ENCODE data around the gene FCRL1.

- no peak for TF ChIP-seq CTCF (IDR thresholded peaks at IDR 0.05)
- TF ChIP-seq POLR2AphosphoS5 (IDR thresholded peaks at IDR 0.05) = no peak
Measured at GRCh38 chr1:157819215-157819614, 705 bp downstream of the FCRL1 start.

Data from gastroesophageal sphincter (tissue), 3 donors.